Temporal lobe (tissue), 2 donors: ENCODE results near the gene LEFTY1. TPM values are rescaled to one million over a fixed set of nuclear protein-coding genes. Genes with fewer than 3 reads are reported as not detected.

Experiments
- small RNA-seq: library from RNA; depleted of rRNA; stranded (forward); fragments of <200 nt; gene quantifications from one replicate; pipeline ENCODE3, GENCODE V24; 2014; ENCODE audit warnings: low replicate concordance
- total RNA-seq: library from RNA; depleted of rRNA; stranded (reverse); fragments of >200 nt; gene quantifications from one replicate; pipeline ENCODE4 v1.2.3, GENCODE V29; 2014

Gene LEFTY1
- total RNA-seq, 1 donor from 2014 or later = 0.74 TPM

Small RNA genes lying within 50 kb of the gene (small RNA-seq; reads per million reads assigned to genes)
- not detected for gene AL117348.1

Other genes starting within 250 kb of the LEFTY1 start
- 64.4 TPM for gene ENAH, start 236.0 kb downstream of the LEFTY1 start, total RNA-seq
- gene SRP9, start 111.3 kb downstream of the LEFTY1 start, total RNA-seq = 274 TPM
- gene EPHX1, start 79.0 kb downstream of the LEFTY1 start, total RNA-seq = 11.1 TPM
- 3.0 TPM for gene TMEM63A, start 6.8 kb downstream of the LEFTY1 start, total RNA-seq
- gene PYCR2, start 35.1 kb upstream of the LEFTY1 start, total RNA-seq = 11.6 TPM
- under 0.01 TPM for gene LEFTY2, start 52.1 kb upstream of the LEFTY1 start, total RNA-seq
- gene SDE2, start 110.2 kb upstream of the LEFTY1 start, total RNA-seq = 21.6 TPM
- gene H3-3A, start 173.6 kb upstream of the LEFTY1 start, total RNA-seq = 292 TPM